RWPE1 (cell line): ENCODE results near the gene SIK3.
A peak's percentile ranks its signal among the peaks of the same experiment; 100 is the strongest.

Experiments used
- CTCF ChIA-PET: fragments of 350-600 bp; sonication (Branson Sonifier 250); formaldehyde crosslinking; extraction: SDS; loops from one replicate; lab custom pipeline; 2021; lab: Yijun Ruan, JAX
- POLR2A ChIA-PET: fragments of 400-600 bp; formaldehyde crosslinking; extraction: SDS; loops from one replicate; lab custom pipeline; 2020; ENCODE audit warnings: antibody characterized with exemption; ENCODE audit not compliant: low non-redundant PET; lab: Yijun Ruan, JAX
- DNase-seq: peaks from one replicate; pipeline ENCODE4 v3.0.0; 2012; ENCODE audit warnings: low spot score
- H3K27ac ChIP-seq: fragments of 450-650 bp; 2 replicates; pipeline ENCODE4 v1.5.1; 2017
- TF ChIP-seq, protein P1 (sequence below): fragments of 450-650 bp; conservative IDR thresholded peaks from 2 replicates; pipeline ENCODE4 v1.5.1; 2017; ENCODE audit warnings: low read depth, mild to moderate bottlenecking

SIK3 gene

DNA sequence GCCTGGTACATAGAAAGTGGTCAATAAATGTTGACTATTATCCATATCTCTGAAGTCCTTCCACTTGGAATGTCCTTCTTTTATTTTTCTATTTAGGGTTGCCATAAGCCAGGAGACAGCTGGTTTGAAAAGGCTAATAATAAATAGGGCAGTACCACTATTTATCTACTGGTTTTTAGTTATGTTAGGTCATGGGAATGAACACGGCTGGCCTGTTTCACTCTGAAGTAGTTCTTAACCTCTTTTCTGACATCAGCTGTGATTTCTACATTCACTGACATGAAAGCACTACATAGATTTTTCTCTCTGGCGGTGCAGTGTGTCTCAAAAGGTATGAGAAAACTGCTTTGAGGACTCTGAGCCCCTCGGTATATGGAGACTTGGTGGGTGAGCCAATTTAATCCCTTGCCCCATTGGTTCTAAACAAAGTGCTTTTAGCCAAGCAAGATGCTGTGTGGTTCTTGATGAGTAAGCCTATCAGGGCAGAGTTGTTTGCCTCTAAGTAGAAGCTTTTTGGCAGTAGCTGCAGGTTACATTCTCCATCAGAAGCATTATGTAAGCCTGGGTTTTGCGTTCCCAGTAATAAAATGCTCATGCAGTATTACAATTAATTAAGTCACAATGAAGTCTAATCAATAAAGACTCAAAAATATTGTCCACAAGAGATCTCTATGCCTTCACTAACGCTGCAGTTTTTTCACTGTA, 212.1 kb downstream of the SIK3 start:
- POLR2A ChIA-PET = no interaction called here
- no peak overlapping the region for H3K27ac ChIP-seq
- DNase-seq = no peak
- CTCF ChIA-PET = interaction anchor here (0.6 kb wide), 1 partner anchor 59 kb away, joined by 3 read pairs; no protein-coding TSS in a partner anchor
- TF ChIP-seq, protein P1, sequence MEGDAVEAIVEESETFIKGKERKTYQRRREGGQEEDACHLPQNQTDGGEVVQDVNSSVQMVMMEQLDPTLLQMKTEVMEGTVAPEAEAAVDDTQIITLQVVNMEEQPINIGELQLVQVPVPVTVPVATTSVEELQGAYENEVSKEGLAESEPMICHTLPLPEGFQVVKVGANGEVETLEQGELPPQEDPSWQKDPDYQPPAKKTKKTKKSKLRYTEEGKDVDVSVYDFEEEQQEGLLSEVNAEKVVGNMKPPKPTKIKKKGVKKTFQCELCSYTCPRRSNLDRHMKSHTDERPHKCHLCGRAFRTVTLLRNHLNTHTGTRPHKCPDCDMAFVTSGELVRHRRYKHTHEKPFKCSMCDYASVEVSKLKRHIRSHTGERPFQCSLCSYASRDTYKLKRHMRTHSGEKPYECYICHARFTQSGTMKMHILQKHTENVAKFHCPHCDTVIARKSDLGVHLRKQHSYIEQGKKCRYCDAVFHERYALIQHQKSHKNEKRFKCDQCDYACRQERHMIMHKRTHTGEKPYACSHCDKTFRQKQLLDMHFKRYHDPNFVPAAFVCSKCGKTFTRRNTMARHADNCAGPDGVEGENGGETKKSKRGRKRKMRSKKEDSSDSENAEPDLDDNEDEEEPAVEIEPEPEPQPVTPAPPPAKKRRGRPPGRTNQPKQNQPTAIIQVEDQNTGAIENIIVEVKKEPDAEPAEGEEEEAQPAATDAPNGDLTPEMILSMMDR = no peak

DNA sequence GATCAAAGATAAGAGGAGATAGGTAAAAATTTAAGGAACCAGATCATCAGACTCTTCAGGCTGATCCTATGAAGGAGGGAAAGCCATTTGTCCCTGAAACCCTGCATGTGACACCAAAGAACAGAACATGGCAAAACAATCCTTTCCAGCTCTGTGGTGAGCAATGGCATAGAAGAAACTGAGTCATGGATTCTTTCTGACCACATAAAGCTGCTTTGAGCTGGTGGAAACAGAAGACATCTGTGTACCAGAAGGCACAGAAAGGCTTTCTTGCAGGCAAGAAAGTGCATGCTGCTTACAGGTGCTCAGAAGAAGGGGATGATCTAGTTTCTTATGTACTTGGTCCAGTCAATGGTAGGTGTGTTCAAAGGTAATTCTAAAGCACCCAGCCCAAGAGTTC, 215.8 kb downstream of the SIK3 start:
- no peak for DNase-seq
- H3K27ac ChIP-seq = no peak overlapping the region
- POLR2A ChIA-PET = no interaction called here
- CTCF ChIA-PET = no interaction called here
- TF ChIP-seq, protein P1 = no peak

DNA sequence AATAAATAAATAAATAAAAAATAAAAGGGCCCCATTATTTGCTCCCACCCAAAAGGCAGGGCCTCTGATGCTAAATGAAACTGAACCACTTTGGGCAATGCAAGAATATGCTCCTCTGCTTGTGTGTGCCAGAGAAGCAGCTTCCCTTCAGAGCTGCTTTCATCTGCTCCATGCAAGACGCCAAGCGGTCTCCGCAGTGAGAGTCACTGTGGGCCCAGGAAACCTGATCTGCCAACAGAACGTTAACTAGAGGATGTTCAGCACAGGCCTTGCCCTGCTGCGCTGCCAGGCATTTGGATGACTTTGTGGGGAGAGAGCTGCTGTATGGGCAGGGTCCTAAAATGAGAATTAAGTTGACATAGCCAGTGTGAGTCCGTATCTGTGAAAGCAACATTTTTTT, 217.1 kb downstream of the SIK3 start:
- TF ChIP-seq, protein P1 = no peak
- ChIA-PET CTCF (interaction anchor here (1.0 to 1.8 kb wide), 3 partner anchors 93 to 298 kb away, joined by 5 to 15 read pairs (median 5); partner anchors contain the start of gene ZPR1), POLR2A (no interaction called here)
- no peak overlapping the region for H3K27ac ChIP-seq
- DNase-seq = no peak

DNA sequence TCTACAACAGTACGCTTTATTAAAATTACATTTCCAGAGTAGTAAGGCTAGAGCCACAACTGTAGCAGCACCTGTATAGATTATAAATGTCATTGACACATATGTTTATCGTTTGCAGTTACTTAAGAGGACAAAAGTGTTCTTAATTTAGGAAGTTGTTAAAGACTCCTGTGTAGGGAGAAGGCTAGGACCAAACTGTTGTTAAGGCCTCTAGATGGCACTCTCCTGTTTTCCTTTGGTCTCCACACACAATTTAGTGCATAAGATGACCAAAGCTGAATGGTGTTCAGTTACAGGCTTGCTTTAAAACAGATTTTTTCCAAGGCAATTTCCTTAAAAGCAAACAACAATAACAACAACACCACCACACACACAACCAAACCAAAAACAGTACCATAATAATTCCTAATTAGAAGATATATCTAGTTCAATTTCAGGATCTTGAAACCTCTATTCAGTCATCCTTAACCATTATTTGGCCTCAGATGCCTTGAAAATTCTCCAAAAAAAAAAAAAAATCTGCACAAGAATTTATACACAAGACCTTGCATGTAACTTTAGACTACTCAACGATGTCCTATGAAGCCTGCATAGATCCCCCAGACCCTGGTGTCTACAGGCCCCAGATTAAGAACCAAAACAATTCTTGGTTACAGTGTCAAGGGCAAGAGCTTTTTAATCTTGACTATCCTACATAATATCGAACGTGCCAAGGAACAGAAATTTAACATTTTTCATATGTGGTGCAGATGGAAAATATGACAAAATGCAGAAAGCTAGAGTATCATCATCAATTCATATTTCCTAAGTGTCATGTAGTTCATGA, 218.2 kb downstream of the SIK3 start:
- DNase-seq = peak; percentile 49

DNA sequence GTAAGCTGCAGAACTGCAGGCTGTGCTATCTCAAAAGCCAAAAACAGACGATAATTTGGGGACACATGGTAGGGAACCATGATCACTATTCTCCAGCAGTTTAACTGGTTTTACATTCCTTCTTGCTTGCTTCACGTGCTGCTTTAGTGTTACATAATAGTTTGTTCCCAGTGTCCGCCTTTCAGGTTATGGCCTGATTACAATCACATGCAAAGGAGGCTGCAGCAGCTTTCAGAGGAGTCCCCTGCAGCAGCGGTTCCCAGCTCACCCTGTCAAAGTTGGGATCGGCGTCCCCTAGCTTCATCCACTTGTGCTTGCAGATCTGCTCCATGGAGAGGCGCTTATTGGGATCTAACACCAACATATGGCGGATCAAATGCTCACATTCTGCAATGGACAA, 221.6 kb downstream of the SIK3 start:
- TF ChIP-seq, protein P1 = no peak
- DNase-seq = no peak
- POLR2A ChIA-PET = no interaction called here
- H3K27ac ChIP-seq = no peak overlapping the region
- CTCF ChIA-PET = interaction anchor here (1.0 kb wide), 1 partner anchor 229 kb away, joined by 3 read pairs; no protein-coding TSS in a partner anchor

More for the DNA sequence above, 218.2 kb downstream of the SIK3 start:
- ChIA-PET POLR2A (no interaction called here), CTCF (interaction anchor here (0.6 to 1.8 kb wide), 8 partner anchors 8 to 299 kb away, joined by 3 to 15 read pairs (median 4); partner anchors contain the start of gene ZPR1)
- TF ChIP-seq, protein P1 = peak; percentile 72
- H3K27ac ChIP-seq = no peak overlapping the region

DNA sequence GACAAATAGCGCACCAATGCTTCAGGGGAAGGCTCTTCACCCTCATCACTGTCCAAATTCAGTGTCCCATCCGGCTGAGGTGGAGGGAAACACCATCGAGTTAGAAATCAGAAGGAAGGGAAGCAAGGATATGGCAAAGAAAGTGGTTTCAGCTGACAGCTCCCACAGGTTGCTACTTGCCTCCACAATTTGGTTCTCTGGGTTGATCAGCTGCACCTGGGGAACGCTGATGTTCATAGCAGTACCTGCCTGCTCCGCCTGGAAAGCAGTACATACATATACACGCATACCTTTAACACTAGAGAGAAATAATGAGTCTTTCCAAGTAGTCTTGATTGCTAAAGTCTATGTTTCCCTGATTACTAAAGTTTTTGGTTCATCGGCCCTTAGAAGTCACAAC, 223.0 kb downstream of the SIK3 start:
- ChIA-PET CTCF (no interaction called here), POLR2A (no interaction called here)
- no peak overlapping the region for H3K27ac ChIP-seq
- DNase-seq = no peak
- TF ChIP-seq, protein P1 = no peak
